Measurements from ENCODE around the gene RHOH. TPM values are rescaled to one million over a fixed set of nuclear protein-coding genes. Genes with fewer than 3 reads are reported as not detected.

RHOH gene
- total and polyA plus RNA-seq, 10 of the 15 experiments (the other 5 are each of a cell fraction or from before 2014, with no cell fraction given) = 46.5 to 120 (median 57.9) TPM

DNA sequence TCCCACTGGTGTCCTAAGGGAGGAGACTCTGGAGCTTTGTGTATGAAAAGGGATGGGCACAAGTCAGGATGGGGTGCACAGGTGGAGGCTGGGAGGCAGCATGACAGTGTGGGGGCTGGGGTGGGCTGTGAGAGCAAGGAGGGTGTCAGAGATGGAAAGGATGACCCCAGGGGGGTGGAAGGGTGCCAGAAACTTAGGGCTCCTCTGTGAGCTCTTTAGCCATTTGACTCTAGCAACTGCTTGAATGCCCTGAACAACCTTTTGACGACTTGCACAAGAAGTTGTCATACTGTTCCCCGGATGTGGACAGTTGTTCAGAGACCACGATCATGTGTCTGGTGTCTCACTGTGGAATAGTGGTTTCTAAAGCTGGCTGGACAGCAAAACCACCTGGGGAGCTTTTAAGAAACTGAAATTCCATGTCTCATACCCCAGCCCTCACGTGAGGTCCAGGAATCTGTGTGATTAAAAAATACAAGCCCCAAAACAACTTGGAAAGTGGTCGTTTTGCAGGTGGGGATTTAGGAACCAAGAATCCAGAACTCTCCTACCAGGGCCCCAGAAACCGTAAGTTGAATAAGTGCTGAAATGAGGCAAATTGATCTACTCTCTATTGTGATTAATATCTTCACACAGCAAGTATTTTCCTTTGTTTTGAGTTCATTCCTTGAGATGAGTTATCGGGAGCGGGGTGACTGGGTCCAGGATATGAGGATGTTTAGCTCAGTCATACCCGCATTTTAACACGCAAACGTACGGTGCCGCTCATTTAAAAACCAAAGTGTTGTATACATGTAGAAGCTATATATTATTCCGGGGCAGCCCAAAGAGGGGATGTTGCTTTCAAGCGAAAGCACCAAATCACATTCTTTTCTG is 3.4 kb downstream of the RHOH start (continued):
- TF ChIP-seq ATF7 (IDR thresholded peaks at IDR 0.05; ENCODE audit: low read depth) (peak; percentile 89), ESRRA (IDR thresholded peaks at IDR 0.05; ENCODE audit: low read length) (peak; percentile 52; the same call in 1 of the 2 replicates), NFYA (IDR thresholded peaks at IDR 0.05; ENCODE audit: borderline replicate concordance, low read depth, low read length) (no peak), LARP7 (IDR thresholded peaks at IDR 0.05) (0 out of 2 replicates have a peak, but pooled peaks have one; percentile 18), SPI1 (IDR thresholded peaks at IDR 0.05; ENCODE audit: borderline replicate concordance, insufficient read depth, low read depth, low read length) (no peak), ZNF217 (IDR thresholded peaks at IDR 0.05) (no peak), MTA2 (IDR thresholded peaks at IDR 0.05; ENCODE audit: low read depth) (peak; percentile 80), CHD2 (IDR thresholded peaks at IDR 0.05; ENCODE audit: borderline replicate concordance, low read depth, low read length) (peak; percentile 73; the same call in 1 of the 2 replicates), BHLHE40 (IDR thresholded peaks at IDR 0.05; ENCODE audit: borderline replicate concordance in 1 of 2, low read depth in 2 of 2, low read length in 1 of 2) (peak; percentile 97 to 99), IKZF1 (conservative IDR thresholded peaks at IDR 0.05) (peak; percentile 95), TAF1 (IDR thresholded peaks at IDR 0.05; ENCODE audit: borderline replicate concordance, low read depth, low read length) (peak; percentile 83)
- TF ChIP-seq, protein P1, sequence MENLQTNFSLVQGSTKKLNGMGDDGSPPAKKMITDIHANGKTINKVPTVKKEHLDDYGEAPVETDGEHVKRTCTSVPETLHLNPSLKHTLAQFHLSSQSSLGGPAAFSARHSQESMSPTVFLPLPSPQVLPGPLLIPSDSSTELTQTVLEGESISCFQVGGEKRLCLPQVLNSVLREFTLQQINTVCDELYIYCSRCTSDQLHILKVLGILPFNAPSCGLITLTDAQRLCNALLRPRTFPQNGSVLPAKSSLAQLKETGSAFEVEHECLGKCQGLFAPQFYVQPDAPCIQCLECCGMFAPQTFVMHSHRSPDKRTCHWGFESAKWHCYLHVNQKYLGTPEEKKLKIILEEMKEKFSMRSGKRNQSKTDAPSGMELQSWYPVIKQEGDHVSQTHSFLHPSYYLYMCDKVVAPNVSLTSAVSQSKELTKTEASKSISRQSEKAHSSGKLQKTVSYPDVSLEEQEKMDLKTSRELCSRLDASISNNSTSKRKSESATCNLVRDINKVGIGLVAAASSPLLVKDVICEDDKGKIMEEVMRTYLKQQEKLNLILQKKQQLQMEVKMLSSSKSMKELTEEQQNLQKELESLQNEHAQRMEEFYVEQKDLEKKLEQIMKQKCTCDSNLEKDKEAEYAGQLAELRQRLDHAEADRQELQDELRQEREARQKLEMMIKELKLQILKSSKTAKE (IDR thresholded peaks at IDR 0.05; ENCODE audit: low read depth, poor library complexity, severe bottlenecking) = peak; percentile 96
- TF ChIP-seq, protein P2, sequence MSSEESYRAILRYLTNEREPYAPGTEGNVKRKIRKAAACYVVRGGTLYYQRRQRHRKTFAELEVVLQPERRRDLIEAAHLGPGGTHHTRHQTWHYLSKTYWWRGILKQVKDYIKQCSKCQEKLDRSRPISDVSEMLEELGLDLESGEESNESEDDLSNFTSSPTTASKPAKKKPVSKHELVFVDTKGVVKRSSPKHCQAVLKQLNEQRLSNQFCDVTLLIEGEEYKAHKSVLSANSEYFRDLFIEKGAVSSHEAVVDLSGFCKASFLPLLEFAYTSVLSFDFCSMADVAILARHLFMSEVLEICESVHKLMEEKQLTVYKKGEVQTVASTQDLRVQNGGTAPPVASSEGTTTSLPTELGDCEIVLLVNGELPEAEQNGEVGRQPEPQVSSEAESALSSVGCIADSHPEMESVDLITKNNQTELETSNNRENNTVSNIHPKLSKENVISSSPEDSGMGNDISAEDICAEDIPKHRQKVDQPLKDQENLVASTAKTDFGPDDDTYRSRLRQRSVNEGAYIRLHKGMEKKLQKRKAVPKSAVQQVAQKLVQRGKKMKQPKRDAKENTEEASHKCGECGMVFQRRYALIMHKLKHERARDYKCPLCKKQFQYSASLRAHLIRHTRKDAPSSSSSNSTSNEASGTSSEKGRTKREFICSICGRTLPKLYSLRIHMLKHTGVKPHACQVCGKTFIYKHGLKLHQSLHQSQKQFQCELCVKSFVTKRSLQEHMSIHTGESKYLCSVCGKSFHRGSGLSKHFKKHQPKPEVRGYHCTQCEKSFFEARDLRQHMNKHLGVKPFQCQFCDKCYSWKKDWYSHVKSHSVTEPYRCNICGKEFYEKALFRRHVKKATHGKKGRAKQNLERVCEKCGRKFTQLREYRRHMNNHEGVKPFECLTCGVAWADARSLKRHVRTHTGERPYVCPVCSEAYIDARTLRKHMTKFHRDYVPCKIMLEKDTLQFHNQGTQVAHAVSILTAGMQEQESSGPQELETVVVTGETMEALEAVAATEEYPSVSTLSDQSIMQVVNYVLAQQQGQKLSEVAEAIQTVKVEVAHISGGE (CRISPR knock-in tag; IDR thresholded peaks at IDR 0.05) = no peak
- TF ChIP-seq, protein P3, sequence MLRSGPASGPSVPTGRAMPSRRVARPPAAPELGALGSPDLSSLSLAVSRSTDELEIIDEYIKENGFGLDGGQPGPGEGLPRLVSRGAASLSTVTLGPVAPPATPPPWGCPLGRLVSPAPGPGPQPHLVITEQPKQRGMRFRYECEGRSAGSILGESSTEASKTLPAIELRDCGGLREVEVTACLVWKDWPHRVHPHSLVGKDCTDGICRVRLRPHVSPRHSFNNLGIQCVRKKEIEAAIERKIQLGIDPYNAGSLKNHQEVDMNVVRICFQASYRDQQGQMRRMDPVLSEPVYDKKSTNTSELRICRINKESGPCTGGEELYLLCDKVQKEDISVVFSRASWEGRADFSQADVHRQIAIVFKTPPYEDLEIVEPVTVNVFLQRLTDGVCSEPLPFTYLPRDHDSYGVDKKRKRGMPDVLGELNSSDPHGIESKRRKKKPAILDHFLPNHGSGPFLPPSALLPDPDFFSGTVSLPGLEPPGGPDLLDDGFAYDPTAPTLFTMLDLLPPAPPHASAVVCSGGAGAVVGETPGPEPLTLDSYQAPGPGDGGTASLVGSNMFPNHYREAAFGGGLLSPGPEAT (IDR thresholded peaks at IDR 0.05; ENCODE audit: low read depth) = peak; percentile 88
- TF ChIP-seq, protein P4, sequence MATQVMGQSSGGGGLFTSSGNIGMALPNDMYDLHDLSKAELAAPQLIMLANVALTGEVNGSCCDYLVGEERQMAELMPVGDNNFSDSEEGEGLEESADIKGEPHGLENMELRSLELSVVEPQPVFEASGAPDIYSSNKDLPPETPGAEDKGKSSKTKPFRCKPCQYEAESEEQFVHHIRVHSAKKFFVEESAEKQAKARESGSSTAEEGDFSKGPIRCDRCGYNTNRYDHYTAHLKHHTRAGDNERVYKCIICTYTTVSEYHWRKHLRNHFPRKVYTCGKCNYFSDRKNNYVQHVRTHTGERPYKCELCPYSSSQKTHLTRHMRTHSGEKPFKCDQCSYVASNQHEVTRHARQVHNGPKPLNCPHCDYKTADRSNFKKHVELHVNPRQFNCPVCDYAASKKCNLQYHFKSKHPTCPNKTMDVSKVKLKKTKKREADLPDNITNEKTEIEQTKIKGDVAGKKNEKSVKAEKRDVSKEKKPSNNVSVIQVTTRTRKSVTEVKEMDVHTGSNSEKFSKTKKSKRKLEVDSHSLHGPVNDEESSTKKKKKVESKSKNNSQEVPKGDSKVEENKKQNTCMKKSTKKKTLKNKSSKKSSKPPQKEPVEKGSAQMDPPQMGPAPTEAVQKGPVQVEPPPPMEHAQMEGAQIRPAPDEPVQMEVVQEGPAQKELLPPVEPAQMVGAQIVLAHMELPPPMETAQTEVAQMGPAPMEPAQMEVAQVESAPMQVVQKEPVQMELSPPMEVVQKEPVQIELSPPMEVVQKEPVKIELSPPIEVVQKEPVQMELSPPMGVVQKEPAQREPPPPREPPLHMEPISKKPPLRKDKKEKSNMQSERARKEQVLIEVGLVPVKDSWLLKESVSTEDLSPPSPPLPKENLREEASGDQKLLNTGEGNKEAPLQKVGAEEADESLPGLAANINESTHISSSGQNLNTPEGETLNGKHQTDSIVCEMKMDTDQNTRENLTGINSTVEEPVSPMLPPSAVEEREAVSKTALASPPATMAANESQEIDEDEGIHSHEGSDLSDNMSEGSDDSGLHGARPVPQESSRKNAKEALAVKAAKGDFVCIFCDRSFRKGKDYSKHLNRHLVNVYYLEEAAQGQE (IDR thresholded peaks at IDR 0.05; ENCODE audit: low read depth, low read length) = peak; percentile 53
- TF ChIP-seq, protein P5, sequence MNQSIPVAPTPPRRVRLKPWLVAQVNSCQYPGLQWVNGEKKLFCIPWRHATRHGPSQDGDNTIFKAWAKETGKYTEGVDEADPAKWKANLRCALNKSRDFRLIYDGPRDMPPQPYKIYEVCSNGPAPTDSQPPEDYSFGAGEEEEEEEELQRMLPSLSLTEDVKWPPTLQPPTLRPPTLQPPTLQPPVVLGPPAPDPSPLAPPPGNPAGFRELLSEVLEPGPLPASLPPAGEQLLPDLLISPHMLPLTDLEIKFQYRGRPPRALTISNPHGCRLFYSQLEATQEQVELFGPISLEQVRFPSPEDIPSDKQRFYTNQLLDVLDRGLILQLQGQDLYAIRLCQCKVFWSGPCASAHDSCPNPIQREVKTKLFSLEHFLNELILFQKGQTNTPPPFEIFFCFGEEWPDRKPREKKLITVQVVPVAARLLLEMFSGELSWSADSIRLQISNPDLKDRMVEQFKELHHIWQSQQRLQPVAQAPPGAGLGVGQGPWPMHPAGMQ (IDR thresholded peaks at IDR 0.05; ENCODE audit: borderline replicate concordance) = no peak

All from GM12878 (cell line).